RPMI8226 (cell line): ENCODE results near the gene FAM170B.

Experiments
- DNase-seq: peaks from one replicate; pipeline ENCODE4 v3.0.0-alpha.2; 2015

Gene FAM170B

GRCh38 chr10:49119746-49120145 lies 14.1 kb downstream of the FAM170B start:
- DNase-seq = no peak

GRCh38 chr10:49118430-49119074 lies 15.3 kb downstream of the FAM170B start:
- DNase-seq = no peak

GRCh38 chr10:49117376-49118070 lies 16.3 kb downstream of the FAM170B start:
- peak; percentile 82 for DNase-seq

- DNase-seq = no peak
Observed at GRCh38 chr10:49116509-49117375, 17.1 kb downstream of the FAM170B start.

GRCh38 chr10:49115796-49116508 lies 17.9 kb downstream of the FAM170B start:
- no peak for DNase-seq

- DNase-seq = peak; percentile 61
Observed at GRCh38 chr10:49115015-49115795, 18.6 kb downstream of the FAM170B start, which contains the start of gene VSTM4. Gene VSTM4, minus strand, starts transcription at chr10:49115522. Its CDS starts 37 bp downstream, at chr10:49115485.

GRCh38 chr10:49114718-49115014 lies 19.2 kb downstream of the FAM170B start:
- DNase-seq = no peak

- no peak for DNase-seq
Observed at GRCh38 chr10:49113741-49114141, 20.1 kb downstream of the FAM170B start.

GRCh38 chr10:49112851-49113250 lies 21.0 kb downstream of the FAM170B start:
- no peak for DNase-seq

- no peak for DNase-seq
Observed at GRCh38 chr10:49112098-49112497, 21.7 kb downstream of the FAM170B start.

GRCh38 chr10:49111320-49111698 lies 22.5 kb downstream of the FAM170B start:
- no peak for DNase-seq

- no peak for DNase-seq
Observed at GRCh38 chr10:49110684-49111319, 23.0 kb downstream of the FAM170B start.

GRCh38 chr10:49109669-49110340 lies 24.0 kb downstream of the FAM170B start:
- peak; percentile 44 for DNase-seq

- DNase-seq = no peak
Observed at GRCh38 chr10:49108656-49109055, 25.2 kb downstream of the FAM170B start.

GRCh38 chr10:49107887-49108267 lies 25.9 kb downstream of the FAM170B start:
- no peak for DNase-seq

- peak; percentile 33 for DNase-seq
Observed at GRCh38 chr10:49107111-49107886, 26.5 kb downstream of the FAM170B start.

- no peak for DNase-seq
Observed at GRCh38 chr10:49106451-49106850, 27.4 kb downstream of the FAM170B start.

GRCh38 chr10:49105076-49105475 lies 28.7 kb downstream of the FAM170B start:
- DNase-seq = no peak

GRCh38 chr10:49104323-49104722 lies 29.5 kb downstream of the FAM170B start:
- no peak for DNase-seq

- no peak for DNase-seq
Observed at GRCh38 chr10:49103761-49104160, 30.1 kb downstream of the FAM170B start.
